Natural killer cell (primary cell): ENCODE data around the gene RMC1. TPM values are rescaled to one million over a fixed set of nuclear protein-coding genes. Genes with fewer than 3 reads are reported as not detected.

Source experiments
- ATAC-seq, 3 donors: fragments of 150-1000 bp in 2 of 3; fragments of 200-7000 bp in 1 of 3; cut with Tn5 transposase; 1 replicate in 1 of 3; 2 replicates in 2 of 3; pipeline ENCODE4 v1.10.0; 2021; ENCODE audit warnings: mild to moderate bottlenecking in 2 of 3, moderate library complexity in 2 of 3
- DNase-seq, 2 donors: peaks; one replicate each; pipeline versions ENCODE4 v3.0.0 to v3.0.0-alpha.2; 2013 to 2021; ENCODE audit warnings: mixed read lengths in 1 of 2
- H3K27ac ChIP-seq: one replicate; pipeline ENCODE4 v1.5.1; 2013; ENCODE audit warnings: mild to moderate bottlenecking, low read length
- H3K27me3 ChIP-seq: one replicate; pipeline ENCODE4 v1.6.1; 2013; ENCODE audit warnings: low read length; ENCODE audit not compliant: control insufficient read depth, insufficient read depth
- H3K36me3 ChIP-seq: one replicate; pipeline ENCODE4 v1.6.1; 2013; ENCODE audit warnings: low read length; ENCODE audit not compliant: control insufficient read depth, insufficient read depth
- H3K4me1 ChIP-seq: one replicate; pipeline ENCODE4 v1.6.1; 2013; ENCODE audit warnings: low read length; ENCODE audit not compliant: control insufficient read depth, insufficient read depth
- H3K4me3 ChIP-seq: one replicate; pipeline ENCODE4 v1.5.1; 2013; ENCODE audit warnings: low read length
- H3K9me3 ChIP-seq: one replicate; pipeline ENCODE4 v1.6.1; 2013; ENCODE audit warnings: low read length; ENCODE audit not compliant: control insufficient read depth, insufficient read depth
- H3K27ac Mint-ChIP-seq, 2 donors: one replicate each; pipeline ENCODE4 v1.8.0; 2022; ENCODE audit warnings: mild to moderate bottlenecking in 2 of 2, mixed read lengths in 2 of 2, moderate library complexity in 1 of 2
- H3K27me3 Mint-ChIP-seq, 2 donors: one replicate each; pipeline ENCODE4 v1.8.0; 2022; ENCODE audit warnings: low read depth in 2 of 2, mixed read lengths in 2 of 2
- H3K36me3 Mint-ChIP-seq: one replicate; pipeline ENCODE4 v1.8.0; 2022; ENCODE audit warnings: mixed read lengths
- H3K4me1 Mint-ChIP-seq, 2 donors: one replicate each; pipeline ENCODE4 v1.8.0; 2022; ENCODE audit warnings: mixed read lengths in 2 of 2
- H3K4me3 Mint-ChIP-seq: one replicate; pipeline ENCODE4 v1.8.0; 2022; ENCODE audit warnings: mild to moderate bottlenecking, moderate library complexity, mixed read lengths
- H3K9me3 Mint-ChIP-seq, 2 donors: one replicate each; pipeline ENCODE4 v1.8.0; 2022; ENCODE audit warnings: mixed read lengths in 2 of 2
- WGBS: methylation state at CpG from one replicate; pipeline ENCODE4 v1.1.7; 2013; ENCODE audit warnings: missing lambda C conversion rate; ENCODE audit not compliant: insufficient coverage; 5-methylcytosine and 5-hydroxymethylcytosine counted together
- intact Hi-C: fragments of 100-400 bp; cut with micrococcal nuclease; formaldehyde crosslinking; loops from one replicate; pipeline ENCODE4 v1.14.2; 2022
- total RNA-seq, 4 donors: library from RNA; stranded (reverse); fragments of 120-200 nt in 1 of 4; gene quantifications; one replicate each; pipeline versions ENCODE4 v1.2.3 to v1.2.4, GENCODE V29; 2013 to 2022
- TF ChIP-seq, protein P1 (sequence below): fragments of 200-600 bp; IDR thresholded peaks from one replicate; pipeline ENCODE4 v1.8.0; 2022; ENCODE audit warnings: antibody characterized with exemption

The RMC1 gene
- total RNA-seq, 3 donors from 2014 or later (not counting 1 experiment from before 2014, with no cell fraction given): 71.1 to 84.4 (median 77.2) TPM

GRCh38 chr18:23538870-23539269 lies 35.6 kb downstream of the RMC1 start:
- Mint-ChIP-seq H3K4me1 (peaks cover 24 to 26% of the 10 kb centered on the region in 2 donors), H3K27me3 (no peaks in the 10 kb centered on the region)
- no peak overlapping the region for H3K27ac ChIP-seq

DNA sequence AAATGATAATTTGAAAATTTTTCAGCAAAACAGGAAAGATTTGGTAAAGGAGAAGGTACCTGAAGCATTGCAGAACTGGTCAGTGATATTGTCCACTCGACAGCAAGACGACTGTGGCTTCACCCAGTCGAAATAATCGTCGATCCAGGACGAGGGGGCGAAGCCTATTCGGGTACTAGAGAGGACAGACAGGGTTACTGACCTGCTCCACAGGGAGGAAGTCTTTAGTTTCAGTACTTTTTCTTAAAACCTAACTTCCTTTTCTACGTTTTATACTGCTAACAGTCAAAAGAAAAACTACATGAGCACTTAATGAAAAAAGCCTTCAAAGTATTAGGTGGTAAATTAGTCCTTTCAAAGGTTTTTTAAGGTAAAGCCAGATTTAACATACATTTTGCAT lies 36.0 kb downstream of the RMC1 start:
- no peak for ATAC-seq
- peak overlapping the region; percentile 84 to 87 for H3K27ac Mint-ChIP-seq
- Histone ChIP-seq H3K27ac (no peak overlapping the region), H3K4me3 (no peak overlapping the region), H3K27me3 (no peaks in the 10 kb centered on the region), H3K9me3 (no peaks in the 10 kb centered on the region), H3K36me3 (peaks cover 92% of the 10 kb centered on the region), H3K4me1 (peaks cover 20% of the 10 kb centered on the region)
- peaks cover 50% of the 10 kb centered on the region for H3K36me3 Mint-ChIP-seq
- H3K9me3 Mint-ChIP-seq: no peaks in the 10 kb centered on the region
- no peak overlapping the region for H3K4me3 Mint-ChIP-seq
- intact Hi-C loops: no loop called here
- WGBS: 72% methylated on average over 8 of the region's 9 CpGs
- TF ChIP-seq, protein P1, sequence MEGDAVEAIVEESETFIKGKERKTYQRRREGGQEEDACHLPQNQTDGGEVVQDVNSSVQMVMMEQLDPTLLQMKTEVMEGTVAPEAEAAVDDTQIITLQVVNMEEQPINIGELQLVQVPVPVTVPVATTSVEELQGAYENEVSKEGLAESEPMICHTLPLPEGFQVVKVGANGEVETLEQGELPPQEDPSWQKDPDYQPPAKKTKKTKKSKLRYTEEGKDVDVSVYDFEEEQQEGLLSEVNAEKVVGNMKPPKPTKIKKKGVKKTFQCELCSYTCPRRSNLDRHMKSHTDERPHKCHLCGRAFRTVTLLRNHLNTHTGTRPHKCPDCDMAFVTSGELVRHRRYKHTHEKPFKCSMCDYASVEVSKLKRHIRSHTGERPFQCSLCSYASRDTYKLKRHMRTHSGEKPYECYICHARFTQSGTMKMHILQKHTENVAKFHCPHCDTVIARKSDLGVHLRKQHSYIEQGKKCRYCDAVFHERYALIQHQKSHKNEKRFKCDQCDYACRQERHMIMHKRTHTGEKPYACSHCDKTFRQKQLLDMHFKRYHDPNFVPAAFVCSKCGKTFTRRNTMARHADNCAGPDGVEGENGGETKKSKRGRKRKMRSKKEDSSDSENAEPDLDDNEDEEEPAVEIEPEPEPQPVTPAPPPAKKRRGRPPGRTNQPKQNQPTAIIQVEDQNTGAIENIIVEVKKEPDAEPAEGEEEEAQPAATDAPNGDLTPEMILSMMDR: no peak
- H3K4me1 Mint-ChIP-seq: peaks cover 24 to 26% of the 10 kb centered on the region in 2 donors
- no peaks in the 10 kb centered on the region for H3K27me3 Mint-ChIP-seq
- no peak for DNase-seq

More at GRCh38 chr18:23538870-23539269, 35.6 kb downstream of the RMC1 start:
- TF ChIP-seq, protein P1: no peak
- Mint-ChIP-seq H3K9me3 (no peaks in the 10 kb centered on the region), H3K36me3 (peaks cover 48% of the 10 kb centered on the region), H3K27ac (peak overlapping the region in 1 of 2 donors; percentile 29), H3K4me3 (no peak overlapping the region)
- ATAC-seq (no peak), DNase-seq (no peak)
- Histone ChIP-seq H3K9me3 (no peaks in the 10 kb centered on the region), H3K27me3 (no peaks in the 10 kb centered on the region), H3K4me3 (no peak overlapping the region), H3K36me3 (peaks cover 92% of the 10 kb centered on the region), H3K4me1 (peaks cover 20% of the 10 kb centered on the region)
- intact Hi-C loops: no loop called here
- WGBS: 85% methylated on average over 5 of the region's 6 CpGs

- TF ChIP-seq, protein P1: no peak
- peaks cover 54% of the 10 kb centered on the region for H3K36me3 Mint-ChIP-seq
- H3K36me3 ChIP-seq: peaks cover 92% of the 10 kb centered on the region
- H3K9me3 Mint-ChIP-seq: no peaks in the 10 kb centered on the region
- WGBS: 73% methylated on average over 9 of the region's 9 CpGs
- no peaks in the 10 kb centered on the region for H3K27me3 ChIP-seq
- H3K4me3 ChIP-seq: no peak overlapping the region
- no peak overlapping the region for H3K4me3 Mint-ChIP-seq
- no peaks in the 10 kb centered on the region for H3K9me3 ChIP-seq
- intact Hi-C loops: no loop called here
- H3K4me1 Mint-ChIP-seq: peaks cover 24 to 30% of the 10 kb centered on the region in 2 donors
- peak overlapping the region; percentile 84 to 87 for H3K27ac Mint-ChIP-seq
- no peak for ATAC-seq
- H3K4me1 ChIP-seq: peaks cover 20% of the 10 kb centered on the region
- no peak for DNase-seq
- no peaks in the 10 kb centered on the region for H3K27me3 Mint-ChIP-seq
- H3K27ac ChIP-seq: peak overlapping the region; percentile 40
Measured at GRCh38 chr18:23539911-23540525, 36.7 kb downstream of the RMC1 start.

GRCh38 chr18:23540867-23541266 lies 37.6 kb downstream of the RMC1 start:
- WGBS: 8% methylated on average over 4 of the region's 5 CpGs
- Mint-ChIP-seq H3K4me3 (peak overlapping the region; percentile 53), H3K4me1 (peaks cover 28 to 30% of the 10 kb centered on the region in 2 donors), H3K27ac (peak overlapping the region; percentile 84 to 87), H3K36me3 (peaks cover 46% of the 10 kb centered on the region), H3K9me3 (no peaks in the 10 kb centered on the region), H3K27me3 (no peaks in the 10 kb centered on the region)
- DNase-seq (peak in 1 of 2 donors; percentile 50), ATAC-seq (peak; percentile 60 to 80 (median 72))
- Histone ChIP-seq H3K4me3 (no peak overlapping the region), H3K4me1 (peaks cover 20% of the 10 kb centered on the region), H3K36me3 (peaks cover 92% of the 10 kb centered on the region), H3K9me3 (no peaks in the 10 kb centered on the region), H3K27me3 (no peaks in the 10 kb centered on the region), H3K27ac (peak overlapping the region; percentile 40)
- intact Hi-C loops: no loop called here
- TF ChIP-seq, protein P1: no peak
